NCI-H2107 (cell line): ENCODE measurements around the gene UST.
"Not testable (repeated sequence)": the region's sequence is repeated elsewhere in the genome, so short reads cannot be mapped to it uniquely, and the experiment has no call there.

Experiments
- DNase-seq: peaks from one replicate; lab custom pipeline; 2025; lab: John Stamatoyannopoulos, UW

Gene UST

DNA sequence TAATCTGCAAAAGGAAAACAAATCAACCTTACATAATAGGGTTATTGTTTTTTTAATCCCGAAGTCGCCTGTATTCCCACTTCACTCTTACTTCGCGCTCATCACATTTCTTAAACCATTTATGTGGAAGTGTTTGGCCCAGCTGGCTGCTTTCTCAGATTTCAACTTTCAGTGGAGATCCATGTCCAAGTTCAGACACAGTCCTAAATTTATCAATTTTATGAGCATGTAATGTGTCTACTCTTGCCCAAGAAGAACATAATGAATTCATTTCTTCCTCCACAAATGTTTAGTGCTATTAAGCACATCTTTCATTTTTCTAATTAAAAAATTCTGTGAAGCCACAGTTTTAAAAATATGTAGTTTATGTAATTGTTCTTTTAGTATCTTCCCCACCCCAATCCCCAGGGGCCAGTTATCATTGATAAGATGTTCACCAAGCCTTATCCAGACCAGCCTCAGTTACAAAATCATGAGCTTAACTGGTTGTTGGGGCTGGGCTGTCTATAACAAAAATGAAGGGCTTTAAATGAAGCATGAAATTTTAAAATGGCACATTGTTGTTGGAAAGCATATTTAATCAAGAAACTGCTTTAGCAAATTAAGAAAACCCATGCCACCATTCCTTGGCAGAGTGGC is 151.7 kb downstream of the UST start:
- no peak for DNase-seq

DNA sequence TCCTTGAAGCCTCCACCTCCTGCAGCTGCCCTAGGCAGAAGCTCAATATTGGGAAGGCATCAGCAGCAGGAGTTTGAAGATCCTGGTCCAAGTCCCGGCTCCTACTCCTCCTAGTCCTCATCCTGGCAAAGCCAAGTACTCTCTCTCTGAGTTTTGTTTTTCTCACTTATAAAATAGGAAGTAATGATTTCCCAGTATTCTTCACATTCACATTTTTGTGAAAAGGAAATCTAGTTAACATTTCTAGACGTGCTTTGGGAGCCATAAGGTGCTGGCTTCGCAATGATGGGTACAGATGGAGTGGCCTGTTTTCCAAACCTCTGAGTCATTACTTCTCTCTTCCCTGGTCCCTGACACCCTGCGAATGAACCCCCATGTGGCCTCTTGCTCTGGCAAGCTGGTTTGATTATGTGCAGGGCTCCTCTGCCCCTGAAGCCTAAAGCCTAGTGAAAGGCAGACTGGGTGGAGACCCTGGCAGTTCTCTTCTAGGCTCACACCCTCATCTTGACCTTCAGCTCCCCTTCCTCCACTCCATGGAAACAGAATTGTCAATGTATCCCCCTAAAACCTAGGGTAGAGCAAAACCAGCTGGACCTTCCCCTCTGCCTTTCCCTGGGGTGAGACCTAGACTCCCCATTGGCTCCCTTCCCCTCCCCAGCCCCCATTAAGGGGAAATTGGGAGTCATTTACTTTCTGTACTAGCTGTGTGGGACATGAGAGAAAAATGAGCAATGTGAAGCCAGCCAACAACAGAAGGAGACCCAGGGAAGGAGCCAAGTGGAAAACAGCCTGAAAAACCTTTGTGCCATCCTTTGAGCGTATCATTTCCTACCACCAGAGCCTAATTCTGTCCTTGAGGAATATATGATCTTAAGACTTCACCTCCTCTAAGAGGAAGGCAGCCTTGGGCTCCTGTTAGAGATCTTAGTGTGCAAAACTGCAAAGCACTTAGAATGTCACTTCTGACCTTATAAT is 158.4 kb downstream of the UST start:
- DNase-seq = no peak

DNA sequence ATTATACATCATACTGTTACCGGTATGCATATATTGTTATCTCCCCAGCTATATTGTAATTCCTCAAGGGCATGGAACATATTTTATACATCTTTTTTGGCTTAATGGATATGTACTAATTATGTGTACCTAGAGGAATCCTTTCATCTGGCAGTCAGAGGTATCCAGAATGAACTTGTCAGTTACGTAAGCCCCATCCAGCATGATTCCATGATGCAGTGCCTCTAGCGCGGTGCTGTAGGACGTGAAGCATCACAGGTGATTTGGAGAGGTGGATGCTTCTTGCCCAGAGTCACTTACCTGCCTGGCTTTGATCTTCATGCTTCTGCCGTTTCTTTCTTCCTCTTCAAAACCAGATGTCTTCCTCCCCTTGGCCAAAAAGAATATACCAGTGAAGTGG is 159.1 kb downstream of the UST start:
- DNase-seq = no peak

DNA sequence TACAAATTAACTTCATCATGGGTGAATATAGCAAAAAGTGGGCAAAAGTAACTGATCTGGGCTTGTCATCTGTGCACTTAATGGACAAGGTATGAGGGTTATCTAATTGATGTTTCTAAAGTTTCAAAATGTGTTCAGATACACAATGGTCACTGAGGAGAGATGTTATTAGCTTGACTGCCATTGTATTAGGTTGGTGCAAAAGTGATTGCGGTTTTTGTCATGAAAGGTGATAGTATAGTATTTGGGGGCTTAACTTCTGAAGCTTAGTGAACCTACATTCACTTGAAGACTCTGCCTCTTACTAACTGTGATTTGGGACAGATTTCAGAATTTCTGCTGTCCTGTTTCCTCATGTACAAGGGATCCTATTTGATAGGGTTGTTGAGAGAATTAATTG is 159.6 kb downstream of the UST start:
- no peak for DNase-seq

DNA sequence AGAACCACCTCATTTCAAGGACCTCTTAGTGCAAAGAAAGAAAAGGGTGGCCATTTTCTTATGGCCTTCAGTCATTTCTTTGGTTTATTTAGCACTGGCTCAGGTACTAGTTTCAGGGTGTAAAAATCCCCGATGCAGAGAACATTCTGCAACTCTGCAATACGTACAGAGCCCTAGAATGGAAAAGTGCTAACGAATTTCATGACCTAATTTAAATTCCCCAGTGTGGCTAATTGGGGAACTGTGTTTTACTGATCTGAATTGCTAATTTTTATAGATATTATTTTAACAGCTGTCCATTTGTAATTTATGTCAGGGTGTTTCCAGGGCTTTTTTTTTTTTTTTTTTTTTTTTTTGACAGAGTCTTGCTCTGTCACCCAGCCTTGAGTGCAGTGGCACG is 160.7 kb downstream of the UST start:
- DNase-seq = no peak

DNA sequence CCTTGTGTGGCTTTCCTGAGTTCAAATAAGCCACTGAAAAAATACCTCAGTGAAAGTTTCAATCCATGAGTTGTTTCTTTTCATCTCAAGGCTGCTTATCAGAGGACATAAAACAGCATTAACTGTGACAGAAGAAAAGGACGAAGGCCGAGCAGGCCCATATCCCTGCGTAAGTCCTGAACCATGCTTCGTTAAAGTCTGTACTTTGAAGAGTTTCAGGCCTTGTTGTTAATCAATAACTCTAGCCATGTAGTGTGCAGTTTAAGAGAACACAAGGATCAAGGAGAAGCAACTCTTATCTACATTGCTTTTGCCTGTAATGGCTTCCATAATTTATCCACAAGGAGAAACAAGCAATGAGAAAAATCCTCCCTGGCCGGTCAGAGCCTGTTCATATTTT is 165.4 kb downstream of the UST start:
- no peak for DNase-seq

DNA sequence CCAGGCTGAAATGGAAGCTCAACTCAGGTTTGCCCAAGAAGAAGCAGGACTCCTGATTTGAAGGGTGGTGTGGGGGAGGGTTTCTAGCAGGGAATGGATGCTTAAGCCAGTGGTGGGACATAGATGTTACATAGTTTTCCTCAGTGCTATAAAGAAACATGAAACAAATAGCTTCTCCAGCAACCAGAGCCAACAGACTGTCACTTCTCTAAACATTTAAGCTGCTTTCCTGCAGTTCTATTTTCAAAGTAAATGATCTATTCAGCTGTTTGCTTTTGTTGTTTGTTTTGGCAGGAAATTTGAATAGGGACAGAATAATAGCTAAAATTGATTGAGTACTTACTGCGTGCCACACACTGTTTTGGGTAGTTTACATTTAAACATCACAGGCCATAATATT is 169.0 kb downstream of the UST start:
- no peak for DNase-seq

DNA sequence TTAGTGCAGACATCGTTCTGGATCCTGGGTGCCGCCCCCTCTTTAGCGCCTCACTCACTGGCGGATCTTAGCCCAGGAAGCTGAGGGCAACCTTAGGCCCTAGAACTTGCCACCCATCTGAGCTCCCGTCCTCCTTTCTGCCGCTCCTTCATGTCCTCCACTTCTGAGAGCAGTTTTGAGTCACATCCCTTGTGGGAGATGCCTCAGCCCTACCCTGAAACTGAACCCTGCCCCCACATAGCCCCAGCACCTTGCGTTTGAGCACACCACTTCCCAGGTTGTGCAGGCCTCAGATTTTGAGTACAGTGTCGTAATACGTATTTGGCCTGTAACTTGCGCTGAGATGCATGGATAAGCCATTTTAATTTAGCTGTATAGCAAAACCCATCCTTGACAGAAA is 169.7 kb downstream of the UST start:
- not testable (repeated sequence) for DNase-seq

DNA sequence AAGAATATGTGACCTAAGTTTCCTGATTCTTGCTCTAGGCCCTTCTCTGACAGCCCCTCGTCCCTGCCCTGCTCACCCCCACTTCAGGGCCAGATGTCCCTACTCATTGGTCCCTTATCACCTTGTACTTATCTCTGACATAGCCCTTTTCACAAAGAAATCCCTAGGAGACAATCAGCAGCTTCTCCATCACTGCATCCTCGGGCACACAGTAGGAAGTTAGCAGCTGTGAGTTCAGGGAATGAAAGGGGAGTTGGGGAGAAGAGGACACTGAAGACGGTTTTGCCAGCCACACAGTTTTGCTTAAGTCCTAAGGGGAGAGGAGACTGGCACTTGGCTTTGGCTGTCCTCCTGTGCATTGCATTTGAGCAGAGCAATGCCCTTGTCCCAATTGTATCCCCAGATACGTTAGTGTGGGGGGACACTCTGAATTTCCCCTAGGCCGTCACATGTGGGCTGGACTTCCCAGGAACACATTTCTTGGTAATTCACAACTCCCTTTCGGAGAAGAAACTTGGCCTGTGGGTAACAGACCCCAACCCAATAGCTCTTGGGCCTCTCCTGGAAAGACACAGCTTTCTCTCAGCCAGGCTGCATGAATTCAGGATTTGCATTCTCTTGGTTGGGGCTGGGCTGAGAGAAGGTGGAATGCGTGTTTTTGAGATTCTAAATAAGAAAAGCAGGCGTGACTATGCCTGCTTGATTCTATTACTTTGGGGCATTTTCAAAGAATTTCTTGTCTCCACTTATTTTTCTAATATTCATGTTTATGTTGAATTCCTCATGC is 177.6 kb downstream of the UST start:
- no peak for DNase-seq

DNA sequence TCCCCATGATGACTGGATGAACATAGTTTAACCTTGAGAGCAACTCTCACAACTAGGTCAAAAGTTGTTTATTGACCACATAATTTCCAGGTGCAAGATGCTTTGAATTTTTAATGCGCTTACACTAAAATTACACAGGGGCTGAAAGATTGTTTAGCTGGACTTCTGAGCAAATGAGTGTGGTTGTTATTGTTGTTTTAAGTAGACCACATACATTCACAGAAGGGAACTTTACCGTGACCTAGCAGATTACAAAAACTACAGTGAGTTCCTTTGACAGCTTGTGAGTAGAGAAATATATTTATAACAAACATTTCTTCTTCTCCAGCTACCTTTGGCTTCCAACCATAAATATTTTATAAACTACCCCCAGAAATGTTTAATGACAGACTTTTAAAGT is 178.9 kb downstream of the UST start:
- no peak for DNase-seq

DNA sequence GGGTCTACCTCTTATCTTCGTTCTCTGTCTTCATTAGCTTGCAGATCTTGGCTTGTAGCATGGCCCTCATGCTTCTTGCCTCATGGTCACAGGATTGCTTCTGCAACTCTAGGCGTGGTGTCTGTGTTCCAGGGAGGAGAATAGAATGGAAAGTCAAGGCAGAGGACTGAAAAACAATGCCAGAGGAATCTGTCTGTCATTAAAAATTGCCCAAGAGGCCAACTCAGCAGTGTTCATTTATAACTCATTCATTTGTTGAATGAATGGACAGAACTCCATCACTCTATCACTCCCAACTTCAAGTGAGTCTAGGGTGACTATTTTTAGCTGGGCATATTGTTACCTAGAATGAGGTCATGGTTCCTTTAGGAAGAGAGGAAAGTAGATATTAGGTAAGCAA is 179.6 kb downstream of the UST start:
- no peak for DNase-seq

DNA sequence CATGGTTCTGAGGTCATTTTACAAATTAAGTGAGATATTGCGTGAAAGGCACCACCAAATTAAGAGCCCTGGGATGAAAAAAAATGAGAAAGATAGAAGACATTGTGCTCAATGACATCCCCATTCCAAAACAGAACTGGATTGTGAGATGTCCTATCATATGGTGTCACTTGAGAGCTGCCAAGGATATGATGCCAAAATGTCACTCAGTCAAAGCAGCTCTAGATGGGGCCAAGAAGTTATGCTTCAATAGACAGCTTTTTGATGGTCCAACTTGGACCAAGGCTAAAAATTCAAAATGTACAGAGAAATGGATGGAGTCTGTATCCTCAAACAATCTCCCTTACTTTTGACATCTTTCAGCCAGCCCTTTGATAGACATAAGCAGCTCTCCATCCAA is 180.8 kb downstream of the UST start:
- DNase-seq = no peak

DNA sequence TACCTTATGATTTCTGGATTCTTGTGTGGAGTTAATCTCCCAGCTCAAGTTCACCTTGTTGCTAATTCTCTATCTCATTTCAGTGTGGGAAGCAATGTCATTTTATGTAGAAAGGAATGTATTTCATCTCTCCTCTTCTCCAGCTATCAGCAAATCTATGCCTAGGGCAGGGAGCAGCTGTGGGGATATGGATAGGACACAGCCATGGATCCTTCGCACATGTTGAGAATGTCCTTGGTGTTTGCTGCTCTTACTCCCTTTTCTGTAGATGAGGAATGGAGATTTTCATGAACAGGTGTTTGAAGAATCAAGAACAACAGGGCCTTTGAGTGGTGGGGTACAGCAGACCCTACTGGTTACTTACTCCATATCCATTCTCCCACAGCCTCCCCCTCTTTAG is 182.0 kb downstream of the UST start:
- DNase-seq = no peak

DNA sequence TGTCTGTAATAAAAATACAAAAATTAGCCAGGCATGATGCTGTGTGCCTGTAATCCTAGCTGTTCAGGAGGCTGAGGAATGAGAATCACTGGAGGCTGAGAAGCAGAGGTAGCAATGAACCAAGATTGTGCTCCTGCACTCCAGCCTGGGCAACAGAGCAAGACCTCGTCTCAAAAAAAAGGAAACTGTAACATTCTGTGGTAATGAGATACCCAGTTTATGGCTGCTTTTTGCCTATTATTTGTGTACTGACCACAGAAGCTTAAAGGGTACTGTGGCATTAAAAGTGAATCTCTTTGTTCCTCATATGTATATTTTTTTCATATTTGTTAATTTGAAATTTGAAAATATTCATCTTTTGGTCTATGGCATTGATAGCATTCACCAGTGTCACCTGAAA is 185.4 kb downstream of the UST start:
- DNase-seq = no peak

DNA sequence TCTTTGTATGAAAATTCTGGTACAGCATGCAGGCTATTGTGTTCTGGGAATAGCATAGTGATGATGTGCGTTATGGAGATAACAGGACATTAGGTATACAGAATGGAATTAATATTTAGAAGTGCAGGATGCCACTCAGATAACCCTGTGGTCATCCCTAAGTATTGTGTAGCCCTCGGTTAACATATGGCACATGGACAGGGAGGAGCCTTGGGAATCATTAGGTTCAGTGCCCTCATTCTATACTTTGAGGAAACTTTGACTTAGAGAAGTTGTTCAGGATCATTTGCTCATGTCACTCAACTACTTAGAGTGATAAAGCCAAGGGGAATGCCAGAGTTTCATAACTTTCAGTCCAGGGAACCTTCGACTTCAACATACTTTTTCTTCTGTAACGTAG is 185.9 kb downstream of the UST start:
- DNase-seq = no peak

DNA sequence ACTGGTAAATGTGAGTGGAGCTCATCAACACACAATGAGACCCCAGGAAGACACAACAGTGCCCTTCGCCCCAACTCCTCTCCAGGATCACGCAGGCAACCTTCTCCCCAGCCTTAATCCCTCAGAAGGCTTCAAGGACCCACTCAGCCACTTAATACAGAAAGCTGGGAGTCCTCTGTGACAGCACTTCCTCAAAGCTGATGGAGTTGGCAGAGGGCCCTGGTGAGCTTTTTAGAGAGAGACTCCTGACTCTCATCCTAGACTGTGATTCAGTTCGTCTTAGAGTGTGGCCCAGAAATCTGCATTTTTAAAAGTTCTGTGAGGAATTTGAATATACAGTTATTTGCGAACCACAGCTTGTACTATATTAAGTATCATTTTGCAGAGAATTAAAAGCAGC is 187.7 kb downstream of the UST start:
- DNase-seq = peak; percentile 59

DNA sequence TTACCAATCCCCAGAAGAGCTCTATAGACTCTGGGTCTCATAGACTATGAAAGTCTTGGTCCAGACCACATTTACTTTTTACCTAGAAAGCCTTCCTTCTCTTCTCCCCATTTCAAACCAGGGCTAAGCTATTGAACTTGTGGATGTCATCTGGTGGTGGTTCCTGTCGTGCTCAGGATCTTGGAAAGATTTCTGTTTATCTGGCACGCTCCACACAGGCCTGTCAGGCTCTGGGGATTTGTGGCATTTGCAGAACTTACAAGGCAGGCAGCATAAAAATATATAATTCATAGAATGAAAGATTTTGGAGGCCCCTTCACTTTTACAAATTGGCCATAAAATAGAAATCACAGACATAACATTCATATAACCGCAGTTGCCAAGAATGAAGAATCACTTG is 188.1 kb downstream of the UST start:
- DNase-seq = no peak

DNA sequence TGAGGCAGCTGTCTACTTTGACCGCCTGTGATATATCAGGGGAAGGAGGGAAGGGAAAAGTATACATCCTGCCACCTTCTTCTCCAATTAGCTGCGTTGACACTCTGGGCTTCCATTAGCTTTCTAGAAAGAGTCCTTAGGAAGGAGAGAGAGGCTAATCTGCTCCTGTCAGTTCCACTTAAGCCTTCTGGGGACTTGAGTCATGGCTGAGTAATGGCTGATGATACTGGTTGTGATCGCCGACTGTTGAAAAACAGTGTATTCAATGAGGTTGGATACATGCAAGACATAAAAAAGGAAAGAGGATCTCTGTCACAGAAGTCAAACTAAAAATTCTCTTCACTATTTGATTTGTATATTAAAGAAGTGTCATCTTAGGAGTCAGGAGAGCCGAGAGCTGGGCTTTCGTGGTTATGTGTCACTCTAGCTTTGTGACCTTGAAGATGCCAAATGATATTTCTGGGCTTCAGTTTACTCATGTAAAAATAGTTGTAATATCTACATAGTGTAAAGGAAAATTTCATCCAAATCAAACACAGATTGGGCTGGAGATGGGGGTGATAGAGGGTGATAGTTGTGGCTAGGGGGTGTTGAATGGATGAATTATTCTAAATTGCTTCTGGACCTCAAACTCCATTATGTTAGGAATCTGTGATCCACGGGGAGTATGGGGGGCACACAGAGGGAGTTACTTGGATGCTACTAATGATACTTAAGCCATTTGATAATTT is 189.0 kb downstream of the UST start:
- no peak for DNase-seq

DNA sequence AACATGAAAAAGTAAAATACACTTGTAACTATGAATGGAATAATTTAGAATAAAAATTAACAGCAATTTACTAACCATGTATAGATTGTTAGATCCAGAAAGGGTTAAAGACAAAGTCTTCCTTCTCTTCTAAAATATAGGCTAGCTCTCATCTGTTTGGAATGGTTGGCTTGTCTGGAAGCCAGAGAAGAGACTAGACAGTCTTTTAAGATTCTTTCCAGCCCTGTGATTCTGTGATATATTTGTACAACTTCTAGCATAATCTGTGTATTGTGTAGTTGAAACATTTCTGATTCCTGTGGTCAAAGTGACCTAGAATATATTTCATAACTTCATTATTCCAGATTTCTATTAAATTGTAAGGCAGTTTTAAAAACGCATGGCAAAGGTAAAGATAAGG is 196.6 kb downstream of the UST start:
- DNase-seq = no peak

DNA sequence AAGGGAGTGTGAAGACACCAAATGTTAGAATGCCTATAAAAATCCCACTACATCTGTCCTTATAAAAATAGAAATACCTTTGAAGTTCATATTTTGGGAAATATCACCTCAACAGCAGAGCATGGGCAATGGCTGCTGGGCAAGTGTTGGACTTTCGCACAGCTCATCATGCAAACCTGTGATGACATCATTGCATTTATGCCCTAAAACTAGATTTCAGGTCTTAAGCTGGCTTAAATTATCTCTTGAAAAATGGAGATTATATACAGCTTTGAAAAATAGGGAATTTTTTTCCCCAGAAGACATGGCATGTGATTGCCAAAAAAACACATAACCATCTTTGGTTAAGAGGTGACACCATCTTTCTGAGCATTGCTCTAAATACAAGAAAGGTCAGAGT is 197.8 kb downstream of the UST start:
- DNase-seq = no peak

DNA sequence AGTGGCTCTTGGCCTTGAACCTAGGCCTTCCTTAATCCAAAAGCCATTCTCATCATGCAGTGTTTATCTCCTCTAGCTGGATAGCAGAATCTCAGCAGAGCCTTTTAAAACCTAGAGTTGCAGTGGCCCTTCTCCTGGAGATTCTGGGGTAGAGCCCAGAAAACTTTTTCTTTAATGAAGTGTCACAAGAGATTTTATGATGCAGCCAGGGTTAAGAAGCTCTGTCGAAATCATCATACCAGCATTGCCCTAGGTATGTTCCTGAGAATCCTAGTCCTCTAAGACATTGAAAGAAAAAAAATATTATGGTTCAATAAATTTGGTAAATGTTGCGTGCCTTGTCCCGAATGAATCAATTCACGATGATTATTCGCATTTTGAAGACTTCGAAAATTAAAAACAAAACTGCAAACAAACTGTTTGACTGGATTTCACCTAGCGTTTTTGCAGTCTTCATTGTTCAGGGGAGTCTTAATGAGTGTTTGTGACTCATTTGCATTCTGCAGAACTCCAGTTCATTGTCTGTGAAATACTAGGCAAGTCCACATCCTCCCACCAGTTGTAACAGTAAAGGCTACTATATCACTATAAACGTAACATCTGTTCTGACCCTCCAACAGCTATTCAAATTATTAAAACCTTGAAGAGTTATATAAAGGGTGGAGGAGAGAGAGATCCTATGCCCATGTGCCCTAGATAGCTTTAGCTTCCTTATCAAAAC is 198.6 kb downstream of the UST start:
- DNase-seq = no peak
